GM12873 (cell line): ENCODE results near the gene NQO2.

Experiments used
- CTCF ChIP-seq: IDR thresholded peaks from 2 replicates; pipeline ENCODE4 v1.5.1; 2012; ENCODE audit warnings: low read depth, mild to moderate bottlenecking, moderate library complexity, low read length, control low read depth; ENCODE audit not compliant: insufficient read depth; ENCODE audit errors: missing control alignments

The NQO2 gene

GRCh38 chr6:3063733-3064700 lies 64.3 kb downstream of the NQO2 start:
- no peak for TF ChIP-seq CTCF

GRCh38 chr6:3068329-3069214 lies 68.9 kb downstream of the NQO2 start, which contains the start of gene RIPK1:
TSS of gene RIPK1 (plus strand) at chr6:3068494. CDS start at chr6:3076824, 8,330 bp downstream.
- TF ChIP-seq CTCF = peak; percentile 44
